C1 segment of cervical spinal cord (tissue), 14 donors: ENCODE data around the gene CAMK2N1.

Source experiments
- DNase-seq, 14 donors: peaks; one replicate each; lab custom pipeline; 2025; lab: John Stamatoyannopoulos, UW

Gene CAMK2N1

GRCh38 chr1:20479840-20480239, 6.2 kb downstream of the CAMK2N1 start:
- DNase-seq: peak in 1 of 14 donors; percentile 18

GRCh38 chr1:20478057-20478635, 7.9 kb downstream of the CAMK2N1 start:
- no peak for DNase-seq

- peak in 8 of 14 donors; percentile 4 to 52 (median 29) for DNase-seq
These were observed 8.5 kb downstream of the CAMK2N1 start for GRCh38 chr1:20477348-20478056.

- peak in 10 of 14 donors; percentile 14 to 73 (median 41) for DNase-seq
These were observed 9.6 kb downstream of the CAMK2N1 start for GRCh38 chr1:20476265-20477038.

- no peak for DNase-seq
These were observed 11.0 kb downstream of the CAMK2N1 start for GRCh38 chr1:20474996-20475395.

- DNase-seq: no peak
These were observed 11.6 kb downstream of the CAMK2N1 start for GRCh38 chr1:20474333-20474975.

GRCh38 chr1:20473894-20474293, 12.1 kb downstream of the CAMK2N1 start:
- no peak for DNase-seq

- DNase-seq: peak in 8 of 14 donors; percentile 16 to 63 (median 39)
These were observed 12.9 kb downstream of the CAMK2N1 start for GRCh38 chr1:20472860-20473711.

- no peak for DNase-seq
These were observed 13.9 kb downstream of the CAMK2N1 start for GRCh38 chr1:20472121-20472520.

- DNase-seq: peak in 5 of 14 donors; percentile 12 to 41 (median 21)
These were observed 15.8 kb downstream of the CAMK2N1 start for GRCh38 chr1:20470194-20470593.

- no peak for DNase-seq
These were observed 16.5 kb downstream of the CAMK2N1 start for GRCh38 chr1:20469406-20470076.

- DNase-seq: no peak
These were observed 19.7 kb downstream of the CAMK2N1 start for GRCh38 chr1:20466273-20466672.

GRCh38 chr1:20465187-20465586, 20.8 kb downstream of the CAMK2N1 start:
- DNase-seq: no peak

GRCh38 chr1:20463502-20463901, 22.5 kb downstream of the CAMK2N1 start:
- no peak for DNase-seq

GRCh38 chr1:20462397-20462796, 23.6 kb downstream of the CAMK2N1 start:
- peak in 2 of 14 donors; percentile 8 to 41 for DNase-seq

- no peak for DNase-seq
These were observed 27.3 kb downstream of the CAMK2N1 start for GRCh38 chr1:20458717-20459116.

- no peak for DNase-seq
These were observed 32.0 kb downstream of the CAMK2N1 start for GRCh38 chr1:20454004-20454403.

GRCh38 chr1:20449735-20450311, 36.2 kb downstream of the CAMK2N1 start:
- DNase-seq: no peak

GRCh38 chr1:20448671-20449071, 37.3 kb downstream of the CAMK2N1 start:
- peak in 9 of 14 donors; percentile 3 to 51 (median 17) for DNase-seq

- no peak for DNase-seq
These were observed 38.2 kb downstream of the CAMK2N1 start for GRCh38 chr1:20447794-20448193.
